ENCODE measurements around the gene C19orf47.
A peak's percentile ranks its signal among the peaks of the same experiment; 100 is the strongest.

The C19orf47 gene

GRCh38 chr19:40280608-40281221 is 67.5 kb downstream of the C19orf47 start:
- no peak for DNase-seq

GRCh38 chr19:40279761-40280607 is 68.2 kb downstream of the C19orf47 start:
- DNase-seq, result peak; percentile 10 to 22

- no peak for DNase-seq
Observed at GRCh38 chr19:40279120-40279551, 69.1 kb downstream of the C19orf47 start.

- DNase-seq, result no peak
Observed at GRCh38 chr19:40278361-40279035, 69.7 kb downstream of the C19orf47 start.

GRCh38 chr19:40277356-40278059 is 70.7 kb downstream of the C19orf47 start:
- no peak for DNase-seq

- DNase-seq, result peak; percentile 25 to 27
Observed at GRCh38 chr19:40274585-40275544, 73.3 kb downstream of the C19orf47 start.

GRCh38 chr19:40273469-40274360 is 74.5 kb downstream of the C19orf47 start:
- DNase-seq, result no peak

- DNase-seq, result no peak
Observed at GRCh38 chr19:40272261-40272660, 75.9 kb downstream of the C19orf47 start.

GRCh38 chr19:40271706-40272105 is 76.5 kb downstream of the C19orf47 start:
- no peak for DNase-seq

- DNase-seq, result no peak
Observed at GRCh38 chr19:40270362-40271089, 77.7 kb downstream of the C19orf47 start.

Data from CD4-positive, alpha-beta T cell treated with Interferon alpha-2 for 1 hour (primary cell).